Pancreas (tissue), 10 donors: Measurements from ENCODE around the gene SETBP1. TPM values are rescaled to one million over a fixed set of nuclear protein-coding genes. Genes with fewer than 3 reads are reported as not detected.
A peak's percentile ranks its signal among the peaks of the same experiment; 100 is the strongest.

Experiments used
- ATAC-seq, 4 donors: fragments of 200-7000 bp; cut with Tn5 transposase; one replicate each; pipeline versions ENCODE4 v1.8.0 to v1.9.1; 2020; ENCODE audit warnings: mild to moderate bottlenecking in 4 of 4, moderate library complexity in 4 of 4
- DNase-seq, 6 donors: peaks; one replicate each; pipeline ENCODE4 v3.0.0-alpha.2; 2020
- FAIRE-seq: peaks from 2 replicates; lab custom pipeline; 2012; peaks lifted over from hg19 to GRCh38; lab: Jason Lieb, UNC
- H3K27ac ChIP-seq, 4 donors: fragments of 200-600 bp; sonication (generic); 1 replicate in 3 of 4; 2 replicates in 1 of 4; pipeline versions ENCODE4 v1.5.0 to v1.8.0; 2020
- H3K27me3 ChIP-seq, 4 donors: fragments of 200-600 bp; one replicate each; pipeline ENCODE4 v1.8.0; 2021
- H3K36me3 ChIP-seq, 3 donors: fragments of 200-600 bp; sonication (generic) in 1 of 3; one replicate each; pipeline versions ENCODE4 v1.5.0 to v1.8.0; 2020 to 2021
- H3K4me1 ChIP-seq, 3 donors: fragments of 200-600 bp; one replicate each; pipeline ENCODE4 v1.8.0; 2021
- H3K4me3 ChIP-seq, 4 donors: fragments of 200-600 bp; sonication (generic) in 2 of 4; one replicate each; pipeline versions ENCODE4 v1.5.0 to v1.8.0; 2020 to 2021
- H3K9me3 ChIP-seq, 4 donors: fragments of 200-600 bp; one replicate each; pipeline ENCODE4 v1.8.0; 2021
- CTCF ChIP-seq, 4 donors: fragments of 200-600 bp; sonication (generic) in 3 of 4; IDR thresholded peaks; one replicate each; pipeline versions ENCODE4 v1.5.0 to v1.8.0; 2021; ENCODE audit warnings: antibody characterized with exemption in 4 of 4
- WGBS, 2 donors: extraction: QIAGEN DNeasy Blood & Tissue Kit; methylation state at CpG; one replicate each; pipeline ENCODE4 v1.1.7; 2013; 5-methylcytosine and 5-hydroxymethylcytosine counted together
- intact Hi-C, 3 donors: fragments of 100-400 bp; cut with DNase I; formaldehyde crosslinking; loops; one replicate each; pipeline versions ENCODE4 v1.11.1 to v1.14.2; 2022
- polyA plus RNA-seq, 2 donors: library from polyadenylated mRNA; stranded (reverse); fragments of 200-250 nt; gene quantifications; one replicate each; pipeline ENCODE4 v1.2.3, GENCODE V29; 2013
- total RNA-seq, 6 donors: library from RNA; stranded (reverse); fragmentation: NEBNext Ultra II Directional in 4 of 6; extraction: Animal tissue kit (Norgen Biotek cat#: 25700) in 4 of 6; gene quantifications; one replicate each; pipeline versions ENCODE4 v1.2.1 to v1.2.4, GENCODE V29; 2021 to 2023
- donor health status: healthy with polysubstance abuse.
- donor health status: DM: no; HTN: no; CAD: no; lungs with moderate emphysema.
- donor health status: DM: no; HTN: no; CAD: no.
- donor health status: control.
- donor health status: control.
- donor health status: Bipolar disorder and iron deficiency.
- donor health status: DM: yes; HTN: yes; CAD: no.
- donor health status: DM: no; HTN: no; CAD: no.
- donor health status: DM: no; HTN: no; CAD: no.
- donor health status: DM: yes; HTN: yes; CAD: no.

The SETBP1 gene
- total and polyA plus RNA-seq, 8 donors = 3.9 to 24.0 (median 18.1) TPM

DNA sequence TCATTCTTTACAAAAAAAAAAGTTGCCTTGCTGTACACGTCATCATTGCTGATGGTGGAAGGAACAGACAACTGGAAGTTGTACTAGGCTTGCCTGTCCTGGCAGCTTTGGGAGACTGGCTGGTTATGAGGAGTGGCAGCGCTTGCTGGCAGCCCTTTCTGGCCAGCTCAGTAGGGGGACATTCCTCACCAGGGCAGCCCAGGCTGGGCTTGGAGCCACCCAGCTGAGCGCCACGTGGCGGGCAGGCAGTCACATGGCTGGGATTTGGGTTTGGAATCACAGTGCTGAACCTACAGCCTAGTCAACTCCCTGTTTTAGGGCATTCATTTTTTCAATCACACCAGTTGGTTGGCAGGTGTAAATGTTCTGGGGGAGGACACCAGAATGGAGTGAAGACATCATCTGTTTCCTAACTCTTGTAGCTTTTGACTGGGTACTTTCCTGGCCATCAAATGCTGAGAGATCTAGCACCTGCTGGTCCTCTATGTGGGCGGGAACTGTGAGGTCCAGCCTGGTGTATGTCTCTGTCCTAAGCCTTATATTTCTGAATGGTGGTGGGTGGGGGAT, 139.3 kb downstream of the SETBP1 start:
- Histone ChIP-seq H3K4me1 (peaks cover 0 to 33% (median 19%) of the 10 kb centered on the region in 3 donors), H3K36me3 (no peaks in the 10 kb centered on the region), H3K27me3 (no peaks in the 10 kb centered on the region), H3K27ac (peak overlapping the region in 2 of 4 donors; percentile 10 to 30), H3K4me3 (no peak overlapping the region), H3K9me3 (no peaks in the 10 kb centered on the region)
- 70 to 73% methylated on average over 6 of the region's 6 CpGs for WGBS, 2 donors
- no peak for FAIRE-seq
- ATAC-seq = peak; percentile 44 to 75 (median 65)
- intact Hi-C loops = no loop called here
- no peak for TF ChIP-seq CTCF (IDR thresholded peaks at IDR 0.05)
- peak in 5 of 6 donors; percentile 46 to 76 (median 62) for DNase-seq

- 13 to 18% methylated on average over 1 of the region's 1 CpG for WGBS, 2 donors
- ATAC-seq (peak; percentile 63 to 70 (median 68)), FAIRE-seq (no peak), DNase-seq (no peak)
- Histone ChIP-seq H3K27me3 (no peaks in the 10 kb centered on the region), H3K36me3 (no peaks in the 10 kb centered on the region), H3K27ac (peak overlapping the region in 3 of 4 donors; percentile 8 to 83 (median 71)), H3K9me3 (no peaks in the 10 kb centered on the region), H3K4me1 (peaks cover 6 to 44% (median 32%) of the 10 kb centered on the region in 3 donors), H3K4me3 (no peak overlapping the region)
- intact Hi-C loops = no loop called here
- no peak for TF ChIP-seq CTCF (IDR thresholded peaks at IDR 0.05)
These were observed 141.2 kb downstream of the SETBP1 start for GRCh38 chr18:44821924-44822323.

- FAIRE-seq (no peak), ATAC-seq (peak in 3 of 4 donors; percentile 36 to 65 (median 42)), DNase-seq (no peak)
- H3K4me1 ChIP-seq = peaks cover 10 to 49% (median 36%) of the 10 kb centered on the region in 3 donors
- no peaks in the 10 kb centered on the region for H3K27me3 ChIP-seq
- peak overlapping the region in 2 of 4 donors; percentile 71 to 83 for H3K27ac ChIP-seq
- no peaks in the 10 kb centered on the region for H3K36me3 ChIP-seq
- WGBS, 2 donors = 60 to 68% methylated on average over 3 of the region's 3 CpGs
- no peaks in the 10 kb centered on the region for H3K9me3 ChIP-seq
- no peak overlapping the region for H3K4me3 ChIP-seq
- intact Hi-C loops = no loop called here
- no peak for TF ChIP-seq CTCF (IDR thresholded peaks at IDR 0.05)
These were observed 142.6 kb downstream of the SETBP1 start for GRCh38 chr18:44823286-44823685.

- Histone ChIP-seq H3K36me3 (no peaks in the 10 kb centered on the region), H3K4me3 (no peak overlapping the region), H3K27me3 (no peaks in the 10 kb centered on the region), H3K4me1 (peaks cover 10 to 51% (median 34%) of the 10 kb centered on the region in 3 donors), H3K27ac (peak overlapping the region in 2 of 4 donors; percentile 71 to 83), H3K9me3 (no peaks in the 10 kb centered on the region)
- DNase-seq (no peak), FAIRE-seq (no peak), ATAC-seq (no peak)
- intact Hi-C loops = no loop called here
- TF ChIP-seq CTCF (IDR thresholded peaks at IDR 0.05) = no peak
These were observed 143.1 kb downstream of the SETBP1 start for GRCh38 chr18:44823782-44824181.

- DNase-seq (no peak), ATAC-seq (no peak), FAIRE-seq (no peak)
- no peak for TF ChIP-seq CTCF (IDR thresholded peaks at IDR 0.05)
- Histone ChIP-seq H3K9me3 (no peaks in the 10 kb centered on the region), H3K27me3 (no peaks in the 10 kb centered on the region), H3K4me1 (peaks cover 10 to 50% (median 34%) of the 10 kb centered on the region in 3 donors), H3K27ac (no peak overlapping the region), H3K4me3 (no peak overlapping the region), H3K36me3 (no peaks in the 10 kb centered on the region)
- WGBS, 2 donors = 75 to 85% methylated on average over 2 of the region's 2 CpGs
- intact Hi-C loops = no loop called here
These were observed 144.2 kb downstream of the SETBP1 start for GRCh38 chr18:44824884-44825283.
